Measurements from ENCODE around the gene ZNF775. TPM values are rescaled to one million over a fixed set of nuclear protein-coding genes. Genes with fewer than 3 reads are reported as not detected.
A peak's percentile ranks its signal among the peaks of the same experiment; 100 is the strongest.
"Not testable (repeated sequence)": the region's sequence is repeated elsewhere in the genome, so short reads cannot be mapped to it uniquely, and the experiment has no call there.

ZNF775 gene
- total RNA-seq, 4 donors from 2014 or later: 1.4 to 3.8 (median 2.4) TPM

DNA sequence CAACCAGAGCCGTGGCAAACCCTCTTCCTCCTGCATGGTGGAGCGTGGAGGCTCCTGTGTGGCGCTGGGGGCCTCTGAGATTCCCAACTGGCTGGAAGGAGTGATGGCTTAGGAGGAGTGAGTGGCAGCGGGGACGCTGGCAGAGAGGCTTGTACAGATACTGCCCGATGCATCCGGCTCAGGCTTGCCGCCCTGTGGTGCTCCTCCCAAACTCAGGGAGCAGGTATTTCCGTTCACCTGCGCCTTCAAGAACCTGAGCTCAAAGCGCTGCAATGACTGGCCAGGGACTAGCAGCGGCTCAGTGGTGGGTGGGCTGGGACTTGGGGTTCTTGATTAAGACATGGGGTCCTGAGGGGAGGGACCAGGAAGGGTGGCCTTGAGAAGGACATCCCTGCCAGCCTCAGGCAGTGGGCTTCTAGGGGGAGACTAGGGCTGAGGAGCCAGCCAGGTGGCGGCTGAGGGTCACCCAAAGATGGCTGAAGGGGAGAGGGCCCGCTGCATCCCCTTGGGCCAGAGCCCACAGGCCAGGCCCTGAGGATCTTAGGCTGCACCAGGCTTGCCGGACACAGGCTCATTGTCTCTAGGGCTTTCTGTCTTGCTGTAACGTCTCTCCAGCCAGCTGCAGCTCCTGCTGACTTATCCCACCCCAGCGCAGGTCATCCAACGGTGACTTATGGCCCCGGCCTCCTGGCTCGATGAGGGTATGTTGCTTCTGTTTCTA lies 3.2 kb downstream of the ZNF775 start:
- 59 to 68% methylated on average over 15 to 16 of the region's 20 CpGs for WGBS, 2 donors
- H3K4me3 ChIP-seq (ENCODE audit: low read depth, poor library complexity, severe bottlenecking): no peak overlapping the region
- peak in 1 of 2 donors; percentile 85 for DNase-seq (ENCODE audit: low spot score in 2 of 2)
- intact Hi-C loops (cut with DNase I; ENCODE audit: low total_unique reads): no loop called here
- TF ChIP-seq, protein P1, sequence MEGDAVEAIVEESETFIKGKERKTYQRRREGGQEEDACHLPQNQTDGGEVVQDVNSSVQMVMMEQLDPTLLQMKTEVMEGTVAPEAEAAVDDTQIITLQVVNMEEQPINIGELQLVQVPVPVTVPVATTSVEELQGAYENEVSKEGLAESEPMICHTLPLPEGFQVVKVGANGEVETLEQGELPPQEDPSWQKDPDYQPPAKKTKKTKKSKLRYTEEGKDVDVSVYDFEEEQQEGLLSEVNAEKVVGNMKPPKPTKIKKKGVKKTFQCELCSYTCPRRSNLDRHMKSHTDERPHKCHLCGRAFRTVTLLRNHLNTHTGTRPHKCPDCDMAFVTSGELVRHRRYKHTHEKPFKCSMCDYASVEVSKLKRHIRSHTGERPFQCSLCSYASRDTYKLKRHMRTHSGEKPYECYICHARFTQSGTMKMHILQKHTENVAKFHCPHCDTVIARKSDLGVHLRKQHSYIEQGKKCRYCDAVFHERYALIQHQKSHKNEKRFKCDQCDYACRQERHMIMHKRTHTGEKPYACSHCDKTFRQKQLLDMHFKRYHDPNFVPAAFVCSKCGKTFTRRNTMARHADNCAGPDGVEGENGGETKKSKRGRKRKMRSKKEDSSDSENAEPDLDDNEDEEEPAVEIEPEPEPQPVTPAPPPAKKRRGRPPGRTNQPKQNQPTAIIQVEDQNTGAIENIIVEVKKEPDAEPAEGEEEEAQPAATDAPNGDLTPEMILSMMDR (IDR thresholded peaks at IDR 0.05): no peak
- no peak for TF ChIP-seq POLR2A (IDR thresholded peaks at IDR 0.05)

- H3K4me3 ChIP-seq (ENCODE audit: low read depth, poor library complexity, severe bottlenecking): no peak overlapping the region
- no peak for DNase-seq (ENCODE audit: low spot score in 2 of 2)
- WGBS, 2 donors: 54 to 79% methylated on average over 4 of the region's 4 CpGs
- TF ChIP-seq, protein P1 (IDR thresholded peaks at IDR 0.05): no peak
- TF ChIP-seq POLR2A (IDR thresholded peaks at IDR 0.05): no peak
- intact Hi-C loops (cut with DNase I; ENCODE audit: low total_unique reads): no loop called here
These were observed 3.7 kb downstream of the ZNF775 start for GRCh38 chr7:150382844-150383225.

DNA sequence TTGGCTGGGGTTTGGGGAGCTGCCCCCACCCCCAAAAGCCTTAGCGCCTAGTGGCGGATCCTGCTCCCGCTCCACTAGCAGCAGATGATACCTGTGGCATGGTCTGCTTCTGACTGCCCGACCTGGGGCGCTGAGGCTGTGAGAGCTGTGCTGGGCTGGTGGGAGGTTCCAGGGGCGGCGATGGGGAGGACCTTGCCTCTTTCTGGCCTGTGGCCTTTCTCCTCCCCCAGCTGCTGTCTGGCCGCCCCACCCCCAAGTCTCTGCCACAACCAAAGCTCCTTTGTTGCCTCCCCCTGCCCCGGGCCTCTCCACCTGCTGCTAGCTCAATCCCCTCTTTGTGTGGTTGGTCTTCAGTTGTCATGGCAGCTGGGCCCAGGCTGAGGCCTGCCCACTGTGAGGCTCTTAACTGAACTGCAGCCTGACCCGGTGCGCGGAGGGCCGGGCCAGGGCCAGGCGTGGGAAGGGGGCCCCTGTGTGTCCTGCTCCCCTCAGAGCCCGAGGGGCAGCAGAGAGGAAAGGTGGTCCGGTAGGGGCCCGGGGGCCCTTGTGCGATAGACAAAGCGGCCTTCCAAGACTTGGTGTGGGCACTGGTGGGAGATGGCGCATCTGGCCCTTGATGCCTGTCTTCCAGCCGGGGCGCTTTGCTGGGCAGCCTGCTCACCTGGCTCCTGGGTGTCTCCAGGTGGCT lies 4.7 kb downstream of the ZNF775 start:
- peak in 1 of 2 donors; percentile 84 for DNase-seq (ENCODE audit: low spot score in 2 of 2)
- WGBS, 2 donors: 77 to 82% methylated on average over 22 of the region's 22 CpGs
- H3K4me3 ChIP-seq (ENCODE audit: low read depth, poor library complexity, severe bottlenecking): no peak overlapping the region
- no peak for TF ChIP-seq POLR2A (IDR thresholded peaks at IDR 0.05)
- TF ChIP-seq, protein P1 (IDR thresholded peaks at IDR 0.05): no peak
- intact Hi-C loops (cut with DNase I; ENCODE audit: low total_unique reads): no loop called here

DNA sequence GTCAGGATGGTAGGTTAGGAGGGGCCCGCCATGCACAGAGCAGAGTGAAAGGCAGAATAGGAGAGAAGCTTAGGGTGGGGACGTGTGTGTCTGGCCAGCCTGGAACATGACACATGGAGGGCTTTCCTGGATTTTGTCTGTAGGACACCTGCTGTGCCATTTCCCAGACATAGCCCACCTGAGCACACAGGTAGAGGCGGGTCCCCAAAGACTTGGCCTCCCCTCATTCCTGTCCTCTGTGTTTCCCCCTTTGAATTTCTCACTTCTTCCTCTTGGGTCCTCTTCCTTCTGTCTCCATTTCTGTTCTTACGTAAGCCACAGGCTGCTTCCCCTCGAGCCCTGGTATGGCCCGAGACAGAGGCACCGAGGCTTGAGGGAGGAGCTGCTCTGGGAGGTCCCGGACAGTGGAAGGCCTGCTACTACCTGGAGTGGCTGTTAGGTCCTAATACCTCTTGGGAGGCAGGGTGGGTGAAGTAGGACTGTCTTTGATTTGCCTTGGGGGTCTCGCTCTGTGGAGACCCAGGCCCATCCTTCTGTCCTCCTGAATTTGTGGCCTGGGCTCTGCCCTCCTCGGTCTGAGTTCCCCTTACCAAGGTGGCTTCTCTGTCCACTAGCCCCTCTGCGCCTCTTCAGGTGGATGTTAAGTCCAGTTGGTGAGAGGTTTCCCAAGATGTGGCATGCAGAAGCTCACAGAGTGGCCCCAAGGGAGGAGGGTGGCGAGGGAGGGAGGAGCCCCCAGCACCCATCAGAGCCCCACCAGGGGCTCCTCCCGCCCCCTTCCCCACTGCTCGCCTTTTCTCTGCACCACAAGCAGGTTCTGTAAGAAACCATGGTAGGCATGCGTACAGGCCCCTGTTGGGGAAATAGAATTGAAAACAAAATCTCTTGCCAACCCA lies 5.5 kb downstream of the ZNF775 start:
- no peak for DNase-seq (ENCODE audit: low spot score in 2 of 2)
- no peak overlapping the region for H3K4me3 ChIP-seq (ENCODE audit: low read depth, poor library complexity, severe bottlenecking)
- 84 to 88% methylated on average over 15 of the region's 15 CpGs for WGBS, 2 donors
- TF ChIP-seq POLR2A (IDR thresholded peaks at IDR 0.05): no peak
- TF ChIP-seq, protein P1 (IDR thresholded peaks at IDR 0.05): no peak
- intact Hi-C loops (cut with DNase I; ENCODE audit: low total_unique reads): no loop called here

GRCh38 chr7:150385302-150385723 lies 6.2 kb downstream of the ZNF775 start:
- no peak for DNase-seq (ENCODE audit: low spot score in 2 of 2)
- 88 to 92% methylated on average over 14 of the region's 14 CpGs for WGBS, 2 donors
- H3K4me3 ChIP-seq (ENCODE audit: low read depth, poor library complexity, severe bottlenecking): no peak overlapping the region
- no peak for TF ChIP-seq POLR2A (IDR thresholded peaks at IDR 0.05)
- TF ChIP-seq, protein P1 (IDR thresholded peaks at IDR 0.05): no peak
- intact Hi-C loops (cut with DNase I; ENCODE audit: low total_unique reads): no loop called here

DNA sequence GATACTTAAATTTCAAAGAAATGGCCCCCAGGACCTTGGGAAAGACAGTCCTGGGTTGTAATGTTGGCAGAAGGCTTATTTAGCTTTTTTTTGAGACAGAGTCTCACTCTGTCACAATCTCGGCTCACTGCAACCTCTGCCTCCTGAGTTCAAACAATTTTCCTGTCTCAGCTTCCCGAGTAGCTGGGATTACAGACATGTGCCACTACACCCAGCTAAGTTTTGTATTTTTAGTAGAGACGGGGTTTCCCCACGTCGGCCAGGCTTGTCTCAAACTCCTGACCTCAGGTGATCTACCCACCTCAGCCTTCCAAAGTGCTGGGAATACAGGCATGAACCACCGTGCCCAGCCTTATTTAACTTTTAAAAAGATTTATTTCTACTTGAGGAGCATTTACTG lies 6.8 kb downstream of the ZNF775 start:
- WGBS, 2 donors: 67 to 69% methylated on average over 6 of the region's 6 CpGs
- H3K4me3 ChIP-seq (ENCODE audit: low read depth, poor library complexity, severe bottlenecking); DNase-seq (ENCODE audit: low spot score in 2 of 2); intact Hi-C loops (cut with DNase I; ENCODE audit: low total_unique reads): not testable (repeated sequence)

Measured in lower leg skin (tissue), 4 donors.